NCI-H1105 treated with DMSO at 0.1 percent for 48 hours (cell line): ENCODE data around the gene CFAP77.

Experiments used
- DNase-seq: peaks from one replicate; lab custom pipeline; 2025; lab: John Stamatoyannopoulos, UW

Gene CFAP77

GRCh38 chr9:132408521-132408920 is 1.5 kb upstream of the CFAP77 start:
- DNase-seq: no peak

DNA sequence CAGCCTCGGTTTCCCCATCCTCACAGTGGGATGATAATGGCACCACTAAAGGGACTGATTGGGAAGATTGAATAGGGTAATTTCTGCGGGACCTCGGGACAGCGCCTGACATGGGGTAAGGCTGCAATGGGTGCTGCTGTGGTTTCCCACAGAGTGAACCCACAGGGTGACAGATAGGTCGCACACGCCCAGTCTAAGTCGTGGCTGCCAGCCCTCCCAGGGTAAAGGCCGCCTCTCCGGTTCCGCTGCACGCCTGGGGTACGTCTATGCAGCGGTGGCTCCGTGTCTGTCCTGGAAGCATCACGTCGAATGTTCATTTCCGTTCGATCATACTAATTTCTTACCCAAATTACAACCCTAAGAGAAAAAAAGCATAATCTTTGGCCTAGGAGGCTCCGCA is 631 bp downstream of the CFAP77 start:
- DNase-seq: no peak

DNA sequence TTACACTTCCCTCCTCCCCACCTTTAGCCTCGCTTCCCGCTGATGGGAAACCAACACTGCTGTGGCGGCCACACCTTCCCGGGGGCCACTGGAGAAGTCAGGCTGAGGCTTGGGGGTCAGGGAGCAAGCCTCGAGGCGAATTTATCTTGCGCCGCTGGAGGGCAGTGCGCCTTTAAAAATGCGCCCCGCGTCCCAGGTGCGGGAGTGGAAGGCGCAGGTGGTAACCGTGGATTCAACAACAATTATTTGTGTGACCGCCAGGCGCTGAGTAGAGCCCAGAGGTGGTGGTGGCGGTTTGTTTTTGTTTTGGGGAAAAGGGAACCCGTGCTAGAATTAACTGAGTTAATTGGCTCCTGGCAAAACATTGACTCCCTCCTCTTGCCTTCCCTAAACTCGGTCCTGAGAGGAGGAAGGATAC is 1.1 kb downstream of the CFAP77 start:
- DNase-seq: peak; percentile 86

- peak; percentile 15 for DNase-seq
These were observed 2.1 kb downstream of the CFAP77 start for GRCh38 chr9:132412089-132412488.

- DNase-seq: no peak
These were observed 3.9 kb downstream of the CFAP77 start for GRCh38 chr9:132413926-132414325.

- DNase-seq: no peak
These were observed 4.7 kb downstream of the CFAP77 start for GRCh38 chr9:132414731-132415130.

DNA sequence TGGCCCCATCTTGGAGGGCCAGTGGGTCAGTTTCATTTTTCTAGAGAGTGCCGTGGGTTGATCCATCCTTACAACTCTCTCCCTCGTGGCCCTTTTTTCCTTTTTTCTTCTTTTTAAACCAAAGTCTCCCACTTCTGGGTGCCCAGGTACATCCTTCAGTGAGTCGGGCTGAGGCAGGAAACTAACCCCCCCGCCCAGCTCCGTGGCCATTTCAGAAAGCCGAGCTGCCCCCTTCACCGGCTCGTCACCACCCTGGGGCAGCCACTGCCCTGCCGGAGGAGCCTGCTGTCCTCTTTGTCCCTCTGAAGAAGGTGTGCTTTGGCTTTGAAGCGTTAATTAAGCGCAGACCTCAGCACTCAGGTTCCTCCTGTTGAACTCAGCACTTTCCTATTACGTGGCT is 5.2 kb downstream of the CFAP77 start:
- no peak for DNase-seq

DNA sequence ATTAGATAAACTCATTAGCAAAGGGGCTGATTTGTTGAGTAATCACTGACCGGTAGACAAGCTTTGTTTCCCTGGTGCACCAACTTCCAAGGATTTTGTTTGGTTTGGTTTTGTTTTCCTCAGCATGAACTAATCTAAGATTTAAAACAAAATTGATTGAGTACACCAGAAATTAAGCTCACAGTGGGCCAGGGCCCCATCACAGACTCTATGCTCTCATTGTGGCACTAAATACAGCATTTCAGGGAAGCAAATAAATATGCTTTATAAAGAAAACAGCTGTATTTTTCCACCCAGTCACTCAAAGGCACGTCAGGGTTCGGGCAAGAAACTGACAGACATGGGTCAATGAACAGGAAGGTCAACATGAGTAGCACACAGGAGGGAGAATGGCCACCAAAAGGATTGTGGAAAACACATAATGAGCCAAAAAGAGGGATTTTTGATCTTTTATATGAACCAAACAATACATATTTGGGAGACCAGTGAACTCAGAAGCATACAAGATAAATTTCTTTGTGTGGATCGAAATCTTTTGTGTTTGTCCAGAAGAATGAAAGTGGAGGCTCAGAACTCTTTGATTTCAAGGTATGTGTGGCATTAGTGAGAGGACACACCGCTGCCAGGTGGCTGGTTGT is 8.8 kb downstream of the CFAP77 start:
- no peak for DNase-seq

DNA sequence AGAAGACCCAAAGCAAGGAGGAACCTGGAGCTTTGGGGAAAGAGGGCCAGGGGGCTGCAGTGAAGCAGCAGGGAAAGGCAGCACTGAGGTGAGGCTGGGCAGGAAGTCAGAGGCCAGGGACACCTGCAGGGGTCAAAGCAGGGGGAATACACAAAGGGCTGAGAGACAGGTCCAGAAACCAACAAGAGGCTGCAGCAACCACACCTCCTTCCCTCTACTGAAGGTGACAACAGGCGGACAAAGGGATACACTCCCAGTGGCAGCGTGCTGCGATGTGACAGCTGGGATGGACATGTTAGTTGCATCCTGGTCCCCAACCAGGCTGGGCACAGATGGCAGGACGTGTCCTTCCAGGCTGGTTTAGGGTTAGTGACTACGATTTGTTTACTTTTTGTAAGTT is 12.6 kb downstream of the CFAP77 start:
- DNase-seq: no peak

GRCh38 chr9:132423503-132423902 is 13.5 kb downstream of the CFAP77 start:
- DNase-seq: no peak

DNA sequence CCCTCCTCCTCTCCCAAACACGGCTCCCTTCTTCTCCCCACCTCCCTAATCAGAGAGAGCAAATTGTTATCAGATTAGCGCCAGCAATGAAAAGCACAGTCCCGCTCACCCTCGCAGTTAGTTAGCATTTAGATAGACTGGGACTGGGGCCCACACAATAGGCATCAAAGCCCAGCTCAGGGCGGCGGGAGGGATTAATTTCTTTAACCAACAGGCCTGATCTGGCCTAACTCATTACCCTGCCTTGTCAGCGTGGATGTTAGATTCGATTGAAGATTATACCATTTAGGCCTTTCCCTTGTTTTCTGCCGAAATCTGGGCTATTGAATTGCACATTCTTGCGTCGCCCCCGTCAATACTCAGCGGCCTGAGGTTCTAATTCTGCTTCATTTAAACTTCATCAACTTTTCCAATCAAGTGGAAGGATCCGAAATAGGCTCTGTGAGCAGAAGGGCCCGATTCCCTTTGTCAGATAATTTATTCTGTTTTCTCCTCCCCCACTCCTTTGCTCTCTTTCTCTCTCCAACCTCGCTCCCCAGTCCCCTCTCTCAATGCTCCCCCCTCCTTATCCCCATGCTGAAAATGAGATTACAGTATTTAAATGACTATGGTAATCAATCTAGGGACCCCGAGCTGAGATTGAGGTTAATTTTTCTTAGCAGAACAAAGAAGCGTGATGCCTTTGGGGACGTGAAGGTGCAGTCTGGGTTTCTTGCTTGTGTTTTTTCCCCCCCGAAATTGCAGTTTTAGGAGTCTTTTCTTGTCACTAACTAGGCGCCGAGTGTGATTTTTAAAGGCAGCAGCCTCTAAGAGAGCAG is 15.1 kb downstream of the CFAP77 start:
- no peak for DNase-seq

GRCh38 chr9:132425675-132426062 is 15.7 kb downstream of the CFAP77 start:
- no peak for DNase-seq

- no peak for DNase-seq
These were observed 16.8 kb downstream of the CFAP77 start for GRCh38 chr9:132426639-132427414.

GRCh38 chr9:132430998-132431397 is 21.0 kb downstream of the CFAP77 start:
- no peak for DNase-seq

GRCh38 chr9:132434881-132435280 is 24.9 kb downstream of the CFAP77 start:
- DNase-seq: no peak

DNA sequence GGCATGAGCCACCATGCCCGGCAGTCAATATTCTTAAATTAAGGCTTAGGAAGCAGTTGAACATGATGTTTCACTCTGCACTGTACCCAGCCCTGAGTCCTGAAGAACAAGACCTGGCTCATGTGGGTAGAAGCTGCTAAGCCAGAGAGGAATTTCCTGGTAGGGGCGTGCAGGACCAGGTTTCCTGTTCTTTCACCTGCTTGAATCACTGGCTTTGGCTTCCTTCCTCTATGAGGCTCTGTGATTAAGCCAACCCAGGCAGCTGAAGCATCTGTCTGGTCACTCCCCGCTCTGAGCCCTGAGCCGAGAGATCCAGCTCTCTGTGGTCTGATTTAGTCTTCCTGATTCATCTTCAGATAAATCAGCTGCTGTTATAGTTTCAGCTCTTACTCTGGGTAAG is 29.1 kb downstream of the CFAP77 start:
- DNase-seq: no peak

GRCh38 chr9:132440735-132441134 is 30.7 kb downstream of the CFAP77 start:
- DNase-seq: no peak

DNA sequence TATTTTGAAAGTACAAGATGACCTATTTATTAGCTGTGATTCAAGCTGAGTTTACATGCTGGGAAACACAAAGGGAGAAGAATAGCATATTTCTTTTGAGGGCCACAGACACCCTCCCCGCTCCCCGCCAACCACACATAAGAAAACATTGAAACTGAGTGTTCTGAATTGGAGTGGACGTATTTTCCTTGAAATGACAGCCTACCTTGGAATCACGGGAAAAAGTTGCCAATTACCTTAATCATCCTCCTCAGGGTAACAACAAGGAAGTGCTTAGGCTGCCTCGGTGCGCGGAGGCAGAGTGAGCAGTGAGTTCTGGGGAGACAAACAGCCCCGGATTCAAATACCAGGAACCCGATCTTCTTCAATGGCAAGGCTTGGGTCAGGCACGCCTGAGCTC is 31.4 kb downstream of the CFAP77 start:
- no peak for DNase-seq

DNA sequence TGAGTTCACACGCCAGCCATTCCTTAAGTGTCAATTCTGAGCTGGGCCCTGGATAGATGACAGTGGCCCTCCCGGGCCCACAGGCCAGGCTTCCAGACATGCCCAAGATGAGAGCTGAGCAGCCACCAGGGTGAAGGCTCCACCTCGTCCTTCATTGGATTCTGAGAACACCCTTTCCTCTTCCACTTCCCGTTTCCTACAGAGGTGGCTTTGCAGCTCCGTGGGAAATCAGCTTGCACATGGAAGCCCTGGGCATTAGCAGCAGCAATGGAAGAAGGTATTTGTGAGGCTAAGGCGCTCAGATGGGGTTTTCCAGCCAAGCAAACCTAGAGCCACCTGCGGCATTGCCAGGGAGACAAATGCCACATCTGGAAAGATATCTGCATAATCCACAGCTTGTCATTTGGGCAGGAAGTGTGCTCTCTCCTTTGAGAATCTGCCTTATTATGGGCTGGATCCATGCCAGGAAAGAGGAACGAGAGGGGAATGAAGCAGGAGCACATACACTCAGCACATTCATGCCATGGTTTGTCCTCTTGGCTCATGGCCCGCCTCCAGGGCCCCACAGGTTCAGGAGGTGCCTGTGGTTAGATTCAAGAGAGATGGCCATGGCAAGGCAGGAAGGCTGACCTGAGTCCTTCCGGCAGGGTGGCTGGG is 34.1 kb downstream of the CFAP77 start:
- peak; percentile 87 for DNase-seq

- no peak for DNase-seq
These were observed 36.9 kb downstream of the CFAP77 start for GRCh38 chr9:132446887-132447286.

DNA sequence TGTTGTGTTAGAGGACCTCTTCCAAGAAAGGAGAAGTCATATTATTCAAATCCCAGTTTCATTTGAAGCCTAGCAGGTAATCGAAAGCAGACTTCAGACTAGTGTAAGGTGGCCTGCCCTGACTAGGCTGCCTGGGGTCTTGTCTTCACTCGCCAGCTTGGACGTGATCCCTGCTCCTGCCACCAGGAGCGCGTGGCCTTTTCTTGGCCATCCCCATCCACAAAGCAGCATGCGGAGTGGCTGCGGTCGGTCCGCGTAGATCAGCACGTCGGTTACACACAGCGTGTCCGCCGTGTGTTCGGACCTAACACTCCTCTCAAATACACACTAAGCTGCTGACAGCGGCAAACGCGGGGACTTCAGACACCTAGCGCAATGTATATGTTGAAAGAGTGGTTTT is 37.3 kb downstream of the CFAP77 start:
- DNase-seq: no peak

DNA sequence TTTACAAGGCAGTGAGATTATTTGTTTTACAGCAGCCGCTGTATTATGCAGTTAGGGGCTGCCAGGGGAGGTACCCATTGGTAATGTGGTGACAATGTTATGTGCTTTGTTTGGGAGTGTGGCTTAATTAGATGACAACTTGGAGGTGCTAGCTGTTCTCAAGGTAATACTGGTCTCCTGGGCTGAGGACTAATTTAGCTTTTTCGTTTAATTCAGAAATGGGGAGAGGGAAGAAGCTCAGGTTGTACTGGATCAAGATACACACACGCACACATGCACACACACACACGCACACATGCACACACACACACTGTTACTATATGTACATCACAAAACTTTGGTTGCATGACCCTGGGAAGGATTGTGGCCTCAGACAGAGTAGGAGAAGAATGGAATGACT is 37.9 kb downstream of the CFAP77 start:
- no peak for DNase-seq
